BLaER1 treated with 17β-estradiol and CSF1 and Interleukin-3, amounts not matched to agents 10 nM and 100 nM (cell line): Measurements from ENCODE around the gene DOHH.

Experiments
- H3K27ac ChIP-seq, 11 experiments: shearing (Covaris generic); formaldehyde crosslinking; 2 replicates each; pipeline ENCODE4 v1.8.1; 2022
- H3K27me3 ChIP-seq, 11 experiments: shearing (Covaris generic); formaldehyde crosslinking; 2 replicates each; pipeline ENCODE4 v1.8.1; 2022
- H3K36me3 ChIP-seq, 11 experiments: shearing (Covaris generic); formaldehyde crosslinking; 2 replicates each; pipeline ENCODE4 v1.8.1; 2022
- H3K4me1 ChIP-seq, 10 experiments: shearing (Covaris generic); formaldehyde crosslinking; 2 replicates each; pipeline ENCODE4 v1.8.1; 2022
- H3K4me2 ChIP-seq, 11 experiments: shearing (Covaris generic); formaldehyde crosslinking; 2 replicates each; pipeline ENCODE4 v1.8.1; 2022
- H3K4me3 ChIP-seq, 10 experiments: shearing (Covaris generic); formaldehyde crosslinking; 2 replicates each; pipeline ENCODE4 v1.8.1; 2022
- H3K9ac ChIP-seq, 11 experiments: shearing (Covaris generic); formaldehyde crosslinking; 2 replicates each; pipeline ENCODE4 v1.8.1; 2022
- H3K9me3 ChIP-seq, 11 experiments: shearing (Covaris generic); formaldehyde crosslinking; replicated peaks in 1 of 11; 2 replicates each; pipeline ENCODE4 v1.8.1; 2022
- H4K20me1 ChIP-seq, 11 experiments: shearing (Covaris generic); formaldehyde crosslinking; 2 replicates each; pipeline ENCODE4 v1.8.1; 2022
- Cebpa-rat ChIP-seq, 11 experiments: shearing (Covaris generic); IDR thresholded peaks; 2 replicates each; pipeline ENCODE4 v1.8.1; 2022

DOHH gene

GRCh38 chr19:3469638-3470499, 30.6 kb downstream of the DOHH start:
- Histone ChIP-seq H4K20me1 (peaks cover 20 to 64% (median 32%) of the 10 kb centered on the region in 11 experiments; a peak in 19 of 22 replicates), H3K4me3 (no peak overlapping the region), H3K27me3 (no peaks in the 10 kb centered on the region), H3K9me3 (peaks cover 0 to 18% (median 7%) of the 10 kb centered on the region in 11 experiments; a peak in 13 of 22 replicates), H3K4me1 (peaks cover 6 to 38% (median 20%) of the 10 kb centered on the region in 10 experiments; a peak in 17 of 20 replicates), H3K27ac (no peak overlapping the region), H3K4me2 (peak overlapping the region in 6 of 11 experiments; percentile 2 to 39 (median 33); a peak in 10 of 22 replicates), H3K36me3 (peaks cover 0 to 32% (median 19%) of the 10 kb centered on the region in 11 experiments; a peak in 18 of 22 replicates), H3K9ac (no peak overlapping the region; a peak in 1 of 22 replicates)
- TF ChIP-seq Cebpa-rat (IDR thresholded peaks at IDR 0.05): no peak

GRCh38 chr19:3468211-3468610, 32.3 kb downstream of the DOHH start:
- no peak overlapping the region for H3K9ac ChIP-seq
- no peak overlapping the region for H3K27ac ChIP-seq
- no peaks in the 10 kb centered on the region for H3K27me3 ChIP-seq
- TF ChIP-seq Cebpa-rat (IDR thresholded peaks at IDR 0.05): no peak
- peaks cover 0 to 18% (median 7%) of the 10 kb centered on the region in 11 experiments; a peak in 13 of 22 replicates for H3K9me3 ChIP-seq
- peaks cover 0 to 27% (median 15%) of the 10 kb centered on the region in 10 experiments; a peak in 15 of 20 replicates for H3K4me1 ChIP-seq
- peaks cover 20 to 62% (median 33%) of the 10 kb centered on the region in 11 experiments; a peak in 19 of 22 replicates for H4K20me1 ChIP-seq
- peaks cover 7 to 29% (median 22%) of the 10 kb centered on the region in 11 experiments for H3K36me3 ChIP-seq
- H3K4me2 ChIP-seq: no peak overlapping the region
- no peak overlapping the region for H3K4me3 ChIP-seq

- Histone ChIP-seq H3K4me3 (no peak overlapping the region), H3K4me1 (peaks cover 0 to 26% (median 15%) of the 10 kb centered on the region in 10 experiments; a peak in 15 of 20 replicates), H4K20me1 (peaks cover 16 to 63% (median 33%) of the 10 kb centered on the region in 11 experiments; a peak in 20 of 22 replicates), H3K36me3 (peaks cover 13 to 35% (median 28%) of the 10 kb centered on the region in 11 experiments), H3K4me2 (no peak overlapping the region), H3K9ac (no peak overlapping the region), H3K9me3 (peaks cover 0 to 18% (median 7%) of the 10 kb centered on the region in 11 experiments; a peak in 13 of 22 replicates), H3K27ac (no peak overlapping the region), H3K27me3 (no peaks in the 10 kb centered on the region)
- no peak for TF ChIP-seq Cebpa-rat (IDR thresholded peaks at IDR 0.05)
Observed at GRCh38 chr19:3467437-3468198, 32.9 kb downstream of the DOHH start.

GRCh38 chr19:3466635-3467034, 33.8 kb downstream of the DOHH start:
- H3K27me3 ChIP-seq: no peaks in the 10 kb centered on the region
- H3K9ac ChIP-seq: no peak overlapping the region
- TF ChIP-seq Cebpa-rat (IDR thresholded peaks at IDR 0.05): no peak
- H3K4me3 ChIP-seq: no peak overlapping the region
- peaks cover 17 to 45% (median 34%) of the 10 kb centered on the region in 11 experiments for H3K36me3 ChIP-seq
- H3K9me3 ChIP-seq: peaks cover 0 to 18% (median 7%) of the 10 kb centered on the region in 11 experiments; a peak in 13 of 22 replicates
- no peak overlapping the region for H3K27ac ChIP-seq
- H4K20me1 ChIP-seq: peaks cover 10 to 63% (median 29%) of the 10 kb centered on the region in 11 experiments; a peak in 20 of 22 replicates
- peaks cover 0 to 17% (median 10%) of the 10 kb centered on the region in 10 experiments; a peak in 14 of 20 replicates for H3K4me1 ChIP-seq
- H3K4me2 ChIP-seq: no peak overlapping the region

GRCh38 chr19:3465552-3465951, 34.9 kb downstream of the DOHH start:
- no peak for TF ChIP-seq Cebpa-rat (IDR thresholded peaks at IDR 0.05)
- peaks cover 25 to 55% (median 45%) of the 10 kb centered on the region in 11 experiments for H3K36me3 ChIP-seq
- H3K4me3 ChIP-seq: no peak overlapping the region
- no peak overlapping the region for H3K9ac ChIP-seq
- peaks cover 0 to 18% (median 7%) of the 10 kb centered on the region in 11 experiments; a peak in 13 of 22 replicates for H3K9me3 ChIP-seq
- H3K4me1 ChIP-seq: peaks cover 0 to 13% (median 8%) of the 10 kb centered on the region in 10 experiments; a peak in 14 of 20 replicates
- no peaks in the 10 kb centered on the region for H3K27me3 ChIP-seq
- no peak overlapping the region for H3K4me2 ChIP-seq
- H3K27ac ChIP-seq: no peak overlapping the region
- H4K20me1 ChIP-seq: peaks cover 10 to 67% (median 33%) of the 10 kb centered on the region in 11 experiments; a peak in 20 of 22 replicates

- H3K27me3 ChIP-seq: no peaks in the 10 kb centered on the region
- H3K4me1 ChIP-seq: peaks cover 0 to 12% (median 10%) of the 10 kb centered on the region in 10 experiments; a peak in 16 of 20 replicates
- no peak overlapping the region for H3K27ac ChIP-seq
- no peak overlapping the region for H3K9ac ChIP-seq
- H3K36me3 ChIP-seq: peaks cover 34 to 64% (median 54%) of the 10 kb centered on the region in 11 experiments
- peaks cover 13 to 67% (median 34%) of the 10 kb centered on the region in 11 experiments; a peak in 20 of 22 replicates for H4K20me1 ChIP-seq
- H3K4me3 ChIP-seq: no peak overlapping the region
- H3K9me3 ChIP-seq: peaks cover 0 to 18% (median 7%) of the 10 kb centered on the region in 11 experiments; a peak in 13 of 22 replicates
- TF ChIP-seq Cebpa-rat (IDR thresholded peaks at IDR 0.05): no peak
- no peak overlapping the region for H3K4me2 ChIP-seq
Observed at GRCh38 chr19:3464587-3465235, 35.8 kb downstream of the DOHH start.

- no peaks in the 10 kb centered on the region for H3K27me3 ChIP-seq
Observed at GRCh38 chr19:3463714-3464586, 36.5 kb downstream of the DOHH start.

More at GRCh38 chr19:3463714-3464586, 36.5 kb downstream of the DOHH start:
- no peak overlapping the region for H3K4me3 ChIP-seq
- no peak overlapping the region for H3K4me2 ChIP-seq
- no peak overlapping the region for H3K9ac ChIP-seq
- H3K9me3 ChIP-seq: peaks cover 0 to 18% (median 7%) of the 10 kb centered on the region in 11 experiments; a peak in 13 of 22 replicates
- H3K4me1 ChIP-seq: peaks cover 1 to 12% (median 11%) of the 10 kb centered on the region in 10 experiments; a peak in 19 of 20 replicates
- H3K27ac ChIP-seq: no peak overlapping the region
- no peak for TF ChIP-seq Cebpa-rat (IDR thresholded peaks at IDR 0.05)
- H3K36me3 ChIP-seq: peaks cover 35 to 71% (median 56%) of the 10 kb centered on the region in 11 experiments
- peaks cover 12 to 67% (median 34%) of the 10 kb centered on the region in 11 experiments; a peak in 21 of 22 replicates for H4K20me1 ChIP-seq
